Large intestine (tissue), 3 donors: ENCODE results near the gene COLQ. TPM values are rescaled to one million over a fixed set of nuclear protein-coding genes. Genes with fewer than 3 reads are reported as not detected.

ENCODE experiments used
- DNase-seq, 2 donors: peaks; one replicate each; pipeline versions ENCODE4 v3.0.0 to v3.0.0-alpha.2; 2013
- H3K27ac ChIP-seq: one replicate; pipeline ENCODE4 v1.5.1; 2013; ENCODE audit warnings: low read length
- H3K27me3 ChIP-seq: 2 replicates; pipeline ENCODE4 v1.6.1; 2013; ENCODE audit warnings: low read length; ENCODE audit not compliant: control insufficient read depth, insufficient read depth
- H3K36me3 ChIP-seq: 2 replicates; pipeline ENCODE4 v1.6.1; 2013; ENCODE audit warnings: low read length; ENCODE audit not compliant: control insufficient read depth, insufficient read depth
- H3K4me1 ChIP-seq: one replicate; pipeline ENCODE4 v1.6.1; 2013; ENCODE audit warnings: low read length; ENCODE audit not compliant: control insufficient read depth, insufficient read depth
- H3K4me3 ChIP-seq: one replicate; pipeline ENCODE4 v1.5.1; 2013; ENCODE audit warnings: low read length
- H3K9me3 ChIP-seq: one replicate; pipeline ENCODE4 v1.6.1; 2013; ENCODE audit warnings: mild to moderate bottlenecking, low read depth, low read length, moderate library complexity; ENCODE audit not compliant: control insufficient read depth
- WGBS: methylation state at CpG from one replicate; pipeline ENCODE4 v1.1.5; 2013; ENCODE audit warnings: low lambda C conversion rate; ENCODE audit not compliant: insufficient coverage; 5-methylcytosine and 5-hydroxymethylcytosine counted together
- polyA plus RNA-seq: library from polyadenylated mRNA; unstranded; fragments of 120-200 nt; gene quantifications from one replicate; pipeline ENCODE4 v1.2.1, GENCODE V29; 2013

Gene COLQ
- polyA plus RNA-seq, 1 donor = 4.7 TPM

- Histone ChIP-seq H3K27me3 (no peaks in the 10 kb centered on the region), H3K9me3 (no peaks in the 10 kb centered on the region), H3K36me3 (no peaks in the 10 kb centered on the region), H3K4me3 (no peak overlapping the region), H3K4me1 (no peaks in the 10 kb centered on the region), H3K27ac (no peak overlapping the region)
- DNase-seq = no peak
- WGBS = no CpG with 5 or more reads among the region's 7 CpGs
These were observed 15.9 kb downstream of the COLQ start for GRCh38 chr3:15505479-15506165.

DNA sequence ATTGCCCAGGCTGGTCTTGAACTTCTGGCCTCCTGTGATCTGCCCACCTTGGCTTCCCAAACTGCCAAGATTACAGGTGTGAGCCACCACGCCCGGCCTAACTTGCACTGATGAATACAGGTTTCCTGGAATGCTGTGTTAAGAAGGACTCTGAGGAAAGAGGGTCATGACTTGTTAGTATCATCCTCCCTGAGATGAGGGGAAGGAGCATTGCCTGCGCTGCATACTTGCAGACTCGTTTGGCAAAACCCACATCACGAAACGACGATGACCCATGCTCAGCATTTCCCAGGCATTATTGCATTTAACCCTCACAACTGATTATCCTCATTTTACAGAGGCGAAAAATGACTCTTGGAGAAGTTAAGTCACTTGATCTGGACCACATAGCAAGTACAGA, 18.9 kb downstream of the COLQ start:
- H3K27me3 ChIP-seq = no peaks in the 10 kb centered on the region

GRCh38 chr3:15501126-15501525, 20.4 kb downstream of the COLQ start:
- H3K27ac ChIP-seq = no peak overlapping the region
- no CpG with 5 or more reads among the region's 4 CpGs for WGBS
- no peaks in the 10 kb centered on the region for H3K9me3 ChIP-seq
- no peaks in the 10 kb centered on the region for H3K4me1 ChIP-seq
- H3K36me3 ChIP-seq = no peaks in the 10 kb centered on the region
- H3K4me3 ChIP-seq = no peak overlapping the region
- H3K27me3 ChIP-seq = no peaks in the 10 kb centered on the region
- DNase-seq = no peak

More for the DNA sequence above, 18.9 kb downstream of the COLQ start:
- Histone ChIP-seq H3K27ac (no peak overlapping the region), H3K36me3 (no peaks in the 10 kb centered on the region), H3K4me1 (no peaks in the 10 kb centered on the region), H3K4me3 (no peak overlapping the region), H3K9me3 (no peaks in the 10 kb centered on the region)
- WGBS = no CpG with 5 or more reads among the region's 8 CpGs
- DNase-seq = no peak

DNA sequence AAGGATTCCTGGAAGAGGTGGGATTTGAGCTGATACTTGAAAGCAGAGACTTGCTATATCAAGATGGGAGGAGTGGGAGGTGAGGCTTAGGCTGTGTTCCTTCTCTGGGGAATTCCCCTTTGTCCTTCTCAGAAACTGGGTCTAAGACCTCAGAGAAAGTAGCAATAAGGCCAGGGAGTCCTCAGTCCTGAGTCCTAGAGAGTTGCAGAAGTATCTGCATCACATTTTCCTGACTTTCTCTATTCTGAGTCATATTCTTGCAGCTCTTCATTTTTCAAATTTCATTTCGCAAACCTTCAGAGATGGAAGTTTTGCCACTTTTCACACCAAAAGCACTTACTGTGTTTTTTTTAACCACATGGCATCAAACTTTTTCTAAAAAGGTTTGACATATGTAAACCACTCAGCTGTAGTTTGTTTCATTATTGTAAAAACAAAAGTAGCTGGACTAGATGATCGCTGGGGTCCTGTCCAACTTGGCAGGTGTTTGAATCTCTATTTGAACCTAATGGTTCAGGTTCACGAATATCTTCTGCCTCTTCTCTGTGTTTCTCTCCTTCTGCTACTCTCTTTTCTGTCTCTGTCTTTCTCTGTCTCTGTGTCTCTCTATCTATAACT, 21.3 kb downstream of the COLQ start:
- Histone ChIP-seq H3K27ac (no peak overlapping the region), H3K4me3 (no peak overlapping the region), H3K9me3 (no peaks in the 10 kb centered on the region), H3K36me3 (no peaks in the 10 kb centered on the region), H3K27me3 (no peaks in the 10 kb centered on the region), H3K4me1 (no peaks in the 10 kb centered on the region)
- WGBS = 85% methylated on average over 2 of the region's 3 CpGs
- DNase-seq = no peak

DNA sequence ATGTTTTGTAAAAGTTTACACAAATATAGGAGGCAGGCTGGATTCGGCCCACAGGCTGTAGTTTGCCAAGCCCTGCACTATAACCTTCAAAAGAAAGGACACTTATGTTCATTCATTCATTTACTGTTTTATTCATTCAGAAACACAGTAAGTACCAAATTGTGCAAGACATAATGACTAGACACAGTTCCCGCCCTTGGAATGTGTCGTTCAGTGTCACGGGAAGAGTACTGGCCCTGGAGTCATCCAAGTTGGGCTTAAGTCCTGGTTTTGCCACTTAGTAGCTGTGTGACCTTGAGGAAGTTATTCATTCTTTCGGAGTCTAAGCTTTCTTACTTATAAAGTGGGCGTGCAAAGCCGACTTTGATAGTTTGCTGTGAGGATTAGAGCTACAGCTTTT, 22.0 kb downstream of the COLQ start:
- H3K4me3 ChIP-seq = no peak overlapping the region
- H3K27ac ChIP-seq = no peak overlapping the region
- no peaks in the 10 kb centered on the region for H3K9me3 ChIP-seq
- WGBS = no CpG with 5 or more reads among the region's 7 CpGs
- no peaks in the 10 kb centered on the region for H3K36me3 ChIP-seq
- no peaks in the 10 kb centered on the region for H3K27me3 ChIP-seq
- no peak for DNase-seq
- H3K4me1 ChIP-seq = no peaks in the 10 kb centered on the region

DNA sequence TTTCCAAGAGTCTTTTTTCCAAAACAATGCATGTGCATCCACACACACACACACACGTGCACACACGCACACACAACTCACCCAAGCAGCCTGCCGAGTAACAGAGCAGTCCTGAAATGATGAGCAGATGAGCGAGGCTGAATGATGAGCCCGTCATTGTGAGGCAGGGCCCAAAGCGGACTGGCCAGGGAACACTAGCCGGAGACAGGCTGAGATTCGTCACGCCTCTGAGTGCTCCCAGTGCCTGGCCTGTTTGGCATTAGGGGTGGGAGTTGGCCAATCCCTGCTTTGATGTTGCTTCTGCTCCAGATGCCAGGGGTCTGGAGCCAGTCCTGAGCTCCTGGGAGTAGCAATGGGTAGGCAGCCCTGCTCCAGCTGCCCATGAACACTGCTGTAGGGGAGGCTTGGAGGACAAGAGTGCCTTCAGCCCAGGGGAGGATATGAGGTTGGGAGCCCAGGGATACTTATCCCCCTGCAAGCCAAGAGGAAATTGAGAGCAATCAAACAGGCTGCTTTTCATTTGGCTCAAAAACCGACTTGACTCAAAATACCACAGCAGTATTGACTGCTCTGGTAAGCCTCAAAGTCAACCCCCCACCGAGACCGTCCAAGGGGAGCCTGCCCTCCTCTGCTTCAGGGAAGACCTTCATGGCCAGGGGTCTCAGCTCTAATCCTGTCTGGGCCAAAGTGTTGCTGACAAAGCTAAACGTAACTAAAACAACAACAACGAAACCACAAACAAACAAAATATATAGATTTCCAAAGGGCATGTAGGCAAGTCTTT, 22.9 kb downstream of the COLQ start:
- Histone ChIP-seq H3K4me1 (no peaks in the 10 kb centered on the region), H3K9me3 (no peaks in the 10 kb centered on the region), H3K27me3 (no peaks in the 10 kb centered on the region), H3K36me3 (no peaks in the 10 kb centered on the region), H3K4me3 (no peak overlapping the region), H3K27ac (no peak overlapping the region)
- no CpG with 5 or more reads among the region's 14 CpGs for WGBS
- DNase-seq = peak in 1 of 2 donors; percentile 13

DNA sequence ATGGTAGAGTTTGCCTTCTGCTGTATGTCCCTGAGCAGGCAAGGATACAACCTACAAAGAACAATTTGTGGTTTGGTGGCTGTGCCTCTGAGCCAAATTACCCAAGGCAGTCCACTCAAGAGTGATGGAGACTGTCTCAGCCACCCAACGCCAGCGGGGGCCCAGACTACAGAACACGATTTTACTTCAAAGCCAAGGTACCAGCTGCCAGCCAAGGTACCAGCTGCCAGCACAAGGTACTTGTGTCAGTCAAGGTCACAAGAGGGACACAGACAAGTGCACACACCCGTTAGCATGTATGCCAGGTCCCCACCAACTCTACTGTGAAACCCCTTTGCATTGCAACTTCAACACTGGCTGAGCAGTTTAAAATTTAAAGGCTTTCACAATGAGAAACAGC, 23.5 kb downstream of the COLQ start:
- H3K4me3 ChIP-seq = no peak overlapping the region
- H3K36me3 ChIP-seq = no peaks in the 10 kb centered on the region
- DNase-seq = no peak
- no peaks in the 10 kb centered on the region for H3K9me3 ChIP-seq
- no peaks in the 10 kb centered on the region for H3K4me1 ChIP-seq
- H3K27ac ChIP-seq = no peak overlapping the region
- no peaks in the 10 kb centered on the region for H3K27me3 ChIP-seq
- no CpG with 5 or more reads among the region's 4 CpGs for WGBS

GRCh38 chr3:15496341-15496664, 25.2 kb downstream of the COLQ start:
- no peak overlapping the region for H3K27ac ChIP-seq
- no peaks in the 10 kb centered on the region for H3K9me3 ChIP-seq
- DNase-seq = no peak
- no peaks in the 10 kb centered on the region for H3K4me1 ChIP-seq
- WGBS = no CpG with 5 or more reads among the region's 8 CpGs
- no peak overlapping the region for H3K4me3 ChIP-seq
- no peaks in the 10 kb centered on the region for H3K36me3 ChIP-seq
- no peaks in the 10 kb centered on the region for H3K27me3 ChIP-seq

- no peaks in the 10 kb centered on the region for H3K27me3 ChIP-seq
- H3K4me1 ChIP-seq = no peaks in the 10 kb centered on the region
- DNase-seq = no peak
- H3K27ac ChIP-seq = no peak overlapping the region
- H3K9me3 ChIP-seq = no peaks in the 10 kb centered on the region
- no peak overlapping the region for H3K4me3 ChIP-seq
- H3K36me3 ChIP-seq = no peaks in the 10 kb centered on the region
- 77% methylated on average over 2 of the region's 9 CpGs for WGBS
These were observed 25.8 kb downstream of the COLQ start for GRCh38 chr3:15495461-15496340.

GRCh38 chr3:15493436-15493835, 28.1 kb downstream of the COLQ start:
- Histone ChIP-seq H3K36me3 (no peaks in the 10 kb centered on the region), H3K27me3 (no peaks in the 10 kb centered on the region), H3K27ac (no peak overlapping the region), H3K9me3 (no peaks in the 10 kb centered on the region), H3K4me3 (no peak overlapping the region), H3K4me1 (no peaks in the 10 kb centered on the region)
- DNase-seq = no peak
- WGBS = no CpG with 5 or more reads among the region's 5 CpGs
